Measurements from ENCODE around the gene APH1B.

APH1B gene

GRCh38 chr15:63250312-63250965 lies 27.0 kb upstream of the APH1B start:
- DNase-seq (ENCODE audit: insufficient read length, low spot score) (no peak), FAIRE-seq (no peak)

DNA sequence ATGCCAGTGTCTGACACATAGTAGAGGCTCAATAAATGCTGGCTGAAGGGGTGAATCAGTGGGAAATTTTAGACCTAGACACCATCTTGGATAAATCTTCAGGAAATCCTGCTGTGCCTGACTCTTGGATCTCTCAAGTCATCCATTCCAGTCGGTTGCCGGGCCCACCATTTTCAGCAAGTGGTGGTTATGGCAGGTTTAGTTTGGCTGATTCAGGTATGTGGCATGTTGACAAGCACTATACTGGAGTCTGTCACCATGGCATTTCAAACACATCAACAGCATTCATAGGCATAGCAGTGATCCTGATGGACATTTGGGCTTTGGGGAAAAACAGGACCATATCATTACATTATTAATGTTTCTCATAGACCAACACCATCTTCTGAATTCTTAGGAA lies 25.7 kb upstream of the APH1B start:
- no peak for FAIRE-seq

More at GRCh38 chr15:63250312-63250965, 27.0 kb upstream of the APH1B start:
- TF ChIP-seq SPI1 (IDR thresholded peaks at IDR 0.05; ENCODE audit: low read depth, low read length) (no peak), POLR2A (IDR thresholded peaks at IDR 0.05; ENCODE audit: low read depth, low read length) (no peak), POU2F2 (IDR thresholded peaks at IDR 0.05; ENCODE audit: low read depth, low read length) (no peak)

GRCh38 chr15:63252292-63252691 lies 25.1 kb upstream of the APH1B start:
- no peak for FAIRE-seq
- no peak for DNase-seq (ENCODE audit: insufficient read length, low spot score)
- TF ChIP-seq PAX5 (IDR thresholded peaks at IDR 0.05; ENCODE audit: insufficient read depth, low read length, severe bottlenecking) (no peak), POLR2A (IDR thresholded peaks at IDR 0.05; ENCODE audit: low read depth, low read length) (no peak), TAF1 (IDR thresholded peaks at IDR 0.05; ENCODE audit: low read depth, low read length) (no peak), POU2F2 (IDR thresholded peaks at IDR 0.05; ENCODE audit: low read depth, low read length) (no peak), SPI1 (IDR thresholded peaks at IDR 0.05; ENCODE audit: low read depth, low read length) (no peak), POLR2AphosphoS5 (IDR thresholded peaks at IDR 0.05; ENCODE audit: low read depth, low read length) (no peak)

More for the DNA sequence above, 25.7 kb upstream of the APH1B start:
- no peak for TF ChIP-seq POU2F2 (IDR thresholded peaks at IDR 0.05; ENCODE audit: low read depth, low read length)
- no peak for TF ChIP-seq POLR2AphosphoS5 (IDR thresholded peaks at IDR 0.05; ENCODE audit: low read depth, low read length)
- no peak for DNase-seq (ENCODE audit: insufficient read length, low spot score)

- TF ChIP-seq POU2F2 (IDR thresholded peaks at IDR 0.05; ENCODE audit: low read depth, low read length): no peak
- FAIRE-seq (peak; percentile 62), DNase-seq (ENCODE audit: insufficient read length, low spot score) (no peak)
Measured at GRCh38 chr15:63254991-63255390, 22.4 kb upstream of the APH1B start.

GRCh38 chr15:63255489-63255990 lies 21.9 kb upstream of the APH1B start:
- TF ChIP-seq PAX5 (IDR thresholded peaks at IDR 0.05; ENCODE audit: insufficient read depth, low read length, severe bottlenecking): no peak
- no peak for TF ChIP-seq SPI1 (IDR thresholded peaks at IDR 0.05; ENCODE audit: low read depth, low read length)
- TF ChIP-seq POU2F2 (IDR thresholded peaks at IDR 0.05; ENCODE audit: low read depth, low read length): no peak
- TF ChIP-seq POLR2AphosphoS5 (IDR thresholded peaks at IDR 0.05; ENCODE audit: low read depth, low read length): no peak
- no peak for TF ChIP-seq POLR2A (IDR thresholded peaks at IDR 0.05; ENCODE audit: low read depth, low read length)
- no peak for TF ChIP-seq TAF1 (IDR thresholded peaks at IDR 0.05; ENCODE audit: low read depth, low read length)
- DNase-seq (ENCODE audit: insufficient read length, low spot score): no peak
- FAIRE-seq: no peak

DNA sequence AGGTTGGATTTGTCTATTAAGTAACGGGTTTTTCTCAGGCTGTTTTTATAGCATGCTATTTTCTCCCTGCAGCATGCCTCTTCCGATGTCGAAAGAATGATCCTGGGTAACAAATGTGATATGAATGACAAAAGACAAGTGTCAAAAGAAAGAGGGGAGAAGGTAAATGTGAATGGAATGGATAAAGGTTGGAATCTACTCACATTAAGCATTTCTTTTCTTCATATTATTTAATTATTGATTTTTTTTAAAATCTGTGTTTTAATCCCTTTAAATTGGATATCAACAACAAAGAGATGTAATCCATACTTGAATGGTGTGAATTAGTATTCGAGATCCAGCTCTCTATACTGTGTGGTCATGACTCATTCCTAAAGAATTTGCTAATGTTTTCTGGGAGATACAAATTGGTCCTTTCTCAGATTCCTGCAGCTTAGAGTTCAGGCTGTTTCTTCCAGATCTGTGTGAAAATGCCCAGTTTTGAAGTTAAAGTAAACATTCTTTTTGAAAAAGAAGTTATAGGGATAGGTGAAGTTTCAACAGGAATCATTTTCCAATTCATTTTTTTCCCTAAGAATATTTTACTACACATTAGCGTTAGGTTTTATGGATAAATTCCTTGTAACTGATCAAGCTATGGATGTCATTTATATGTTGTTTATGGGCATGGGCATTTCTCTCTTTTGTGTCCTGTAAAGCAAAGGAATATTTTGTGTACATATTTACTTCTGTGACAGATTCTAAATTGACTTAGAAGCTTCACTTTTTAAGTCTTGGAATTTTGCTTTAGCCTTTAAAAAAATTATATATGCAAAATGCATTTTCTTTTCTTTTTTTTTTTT lies 20.8 kb upstream of the APH1B start:
- no peak for TF ChIP-seq POU2F2 (IDR thresholded peaks at IDR 0.05; ENCODE audit: low read depth, low read length)
- TF ChIP-seq SPI1 (IDR thresholded peaks at IDR 0.05; ENCODE audit: low read depth, low read length): no peak
- no peak for TF ChIP-seq TAF1 (IDR thresholded peaks at IDR 0.05; ENCODE audit: low read depth, low read length)
- TF ChIP-seq PAX5 (IDR thresholded peaks at IDR 0.05; ENCODE audit: insufficient read depth, low read length, severe bottlenecking): no peak
- TF ChIP-seq POLR2A (IDR thresholded peaks at IDR 0.05; ENCODE audit: low read depth, low read length): no peak
- DNase-seq (ENCODE audit: insufficient read length, low spot score): no peak
- FAIRE-seq: no peak

- FAIRE-seq (no peak), DNase-seq (ENCODE audit: insufficient read length, low spot score) (no peak)
- TF ChIP-seq SPI1 (IDR thresholded peaks at IDR 0.05; ENCODE audit: low read depth, low read length): no peak
- no peak for TF ChIP-seq POLR2AphosphoS5 (IDR thresholded peaks at IDR 0.05; ENCODE audit: low read depth, low read length)
- no peak for TF ChIP-seq POLR2A (IDR thresholded peaks at IDR 0.05; ENCODE audit: low read depth, low read length)
- no peak for TF ChIP-seq TAF1 (IDR thresholded peaks at IDR 0.05; ENCODE audit: low read depth, low read length)
- TF ChIP-seq PAX5 (IDR thresholded peaks at IDR 0.05; ENCODE audit: insufficient read depth, low read length, severe bottlenecking): no peak
Measured at GRCh38 chr15:63258658-63259057, 18.7 kb upstream of the APH1B start.

GRCh38 chr15:63260791-63261190 lies 16.6 kb upstream of the APH1B start:
- no peak for DNase-seq (ENCODE audit: insufficient read length, low spot score)
- FAIRE-seq: no peak
- no peak for TF ChIP-seq PAX5 (IDR thresholded peaks at IDR 0.05; ENCODE audit: insufficient read depth, low read length, severe bottlenecking)
- no peak for TF ChIP-seq POU2F2 (IDR thresholded peaks at IDR 0.05; ENCODE audit: low read depth, low read length)
- no peak for TF ChIP-seq SPI1 (IDR thresholded peaks at IDR 0.05; ENCODE audit: low read depth, low read length)
- TF ChIP-seq POLR2AphosphoS5 (IDR thresholded peaks at IDR 0.05; ENCODE audit: low read depth, low read length): no peak
- no peak for TF ChIP-seq POLR2A (IDR thresholded peaks at IDR 0.05; ENCODE audit: low read depth, low read length)

GRCh38 chr15:63261311-63261710 lies 16.1 kb upstream of the APH1B start:
- no peak for FAIRE-seq
- TF ChIP-seq POU2F2 (IDR thresholded peaks at IDR 0.05; ENCODE audit: low read depth, low read length) (no peak), TAF1 (IDR thresholded peaks at IDR 0.05; ENCODE audit: low read depth, low read length) (no peak), POLR2AphosphoS5 (IDR thresholded peaks at IDR 0.05; ENCODE audit: low read depth, low read length) (no peak), SPI1 (IDR thresholded peaks at IDR 0.05; ENCODE audit: low read depth, low read length) (no peak), PAX5 (IDR thresholded peaks at IDR 0.05; ENCODE audit: insufficient read depth, low read length, severe bottlenecking) (no peak), POLR2A (IDR thresholded peaks at IDR 0.05; ENCODE audit: low read depth, low read length) (no peak)

DNA sequence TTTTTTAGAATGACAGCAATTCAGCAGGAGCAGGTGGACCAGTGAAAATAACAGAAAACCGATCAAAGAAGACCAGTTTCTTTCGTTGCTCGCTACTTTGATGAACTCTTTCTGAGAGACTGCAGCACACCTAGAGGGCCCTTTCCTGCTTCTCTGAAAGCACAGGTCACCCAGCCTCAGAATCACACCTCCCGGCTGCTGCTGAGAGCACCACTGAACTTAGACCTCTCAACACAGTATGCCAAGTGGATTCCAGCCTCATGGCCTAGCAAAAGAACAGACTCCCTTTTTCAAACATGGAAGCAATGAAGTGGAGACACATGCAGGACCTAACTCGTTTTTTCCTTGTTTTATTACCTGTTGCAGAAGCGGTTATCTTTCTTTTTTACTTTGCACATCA lies 13.9 kb upstream of the APH1B start:
- no peak for DNase-seq (ENCODE audit: insufficient read length, low spot score)

More at GRCh38 chr15:63261311-63261710, 16.1 kb upstream of the APH1B start:
- no peak for DNase-seq (ENCODE audit: insufficient read length, low spot score)

More for the DNA sequence above, 13.9 kb upstream of the APH1B start:
- TF ChIP-seq POLR2A (IDR thresholded peaks at IDR 0.05; ENCODE audit: low read depth, low read length): no peak
- no peak for TF ChIP-seq SPI1 (IDR thresholded peaks at IDR 0.05; ENCODE audit: low read depth, low read length)
- TF ChIP-seq TAF1 (IDR thresholded peaks at IDR 0.05; ENCODE audit: low read depth, low read length): no peak
- no peak for TF ChIP-seq POLR2AphosphoS5 (IDR thresholded peaks at IDR 0.05; ENCODE audit: low read depth, low read length)
- TF ChIP-seq POU2F2 (IDR thresholded peaks at IDR 0.05; ENCODE audit: low read depth, low read length): no peak
- TF ChIP-seq PAX5 (IDR thresholded peaks at IDR 0.05; ENCODE audit: insufficient read depth, low read length, severe bottlenecking): no peak
- FAIRE-seq: no peak

Measured in GM12891 (cell line).